Measurements from ENCODE around the gene KCNMA1.

KCNMA1 gene

DNA sequence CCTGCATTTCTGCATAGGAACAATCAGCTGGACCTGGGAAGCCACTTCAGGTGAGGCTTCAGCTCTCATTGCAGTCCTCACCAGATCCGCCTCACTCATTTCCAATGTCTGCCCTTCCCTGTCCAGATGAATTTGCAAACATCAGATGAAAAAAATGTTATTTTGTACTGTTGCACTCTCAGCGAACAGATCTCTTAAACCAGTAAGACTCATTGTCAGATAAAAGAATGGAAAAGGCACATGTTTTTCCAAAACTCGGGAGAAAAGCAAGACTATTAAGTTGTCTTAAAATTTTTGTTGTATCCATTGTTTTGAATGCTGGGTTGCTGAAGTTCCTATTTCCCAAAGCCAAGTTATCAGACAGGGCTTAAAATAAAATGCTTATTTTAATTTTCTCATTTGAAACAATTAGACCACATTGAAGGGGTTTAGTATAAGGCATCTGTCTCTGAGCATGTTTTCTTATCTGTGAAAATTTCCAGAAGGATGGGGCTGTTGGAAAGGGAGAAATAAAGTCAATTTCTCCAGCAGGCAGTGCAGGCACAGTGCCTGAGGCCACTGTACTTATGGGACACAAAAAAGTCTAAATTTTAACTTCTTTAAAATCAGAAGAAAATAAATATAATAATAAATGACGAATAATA lies 396.8 kb downstream of the KCNMA1 start:
- Histone ChIP-seq H3K27ac (no peak overlapping the region), H3K36me3 (ENCODE audit: control insufficient read depth, insufficient read depth, low read length) (no peaks in the 10 kb centered on the region), H3K9me3 (ENCODE audit: control insufficient read depth, low read length) (no peaks in the 10 kb centered on the region), H2AFZ (no peak overlapping the region), H3K9ac (no peak overlapping the region), H3K4me2 (ENCODE audit: low read length) (no peak overlapping the region), H3K4me1 (no peaks in the 10 kb centered on the region), H3K4me3 (ENCODE audit: low read depth, low read length) (no peak overlapping the region), H3K27me3 (ENCODE audit: control insufficient read depth, insufficient read depth, low read length) (no peaks in the 10 kb centered on the region), H3K79me2 (no peaks in the 10 kb centered on the region)
- TF ChIP-seq, protein P1, sequence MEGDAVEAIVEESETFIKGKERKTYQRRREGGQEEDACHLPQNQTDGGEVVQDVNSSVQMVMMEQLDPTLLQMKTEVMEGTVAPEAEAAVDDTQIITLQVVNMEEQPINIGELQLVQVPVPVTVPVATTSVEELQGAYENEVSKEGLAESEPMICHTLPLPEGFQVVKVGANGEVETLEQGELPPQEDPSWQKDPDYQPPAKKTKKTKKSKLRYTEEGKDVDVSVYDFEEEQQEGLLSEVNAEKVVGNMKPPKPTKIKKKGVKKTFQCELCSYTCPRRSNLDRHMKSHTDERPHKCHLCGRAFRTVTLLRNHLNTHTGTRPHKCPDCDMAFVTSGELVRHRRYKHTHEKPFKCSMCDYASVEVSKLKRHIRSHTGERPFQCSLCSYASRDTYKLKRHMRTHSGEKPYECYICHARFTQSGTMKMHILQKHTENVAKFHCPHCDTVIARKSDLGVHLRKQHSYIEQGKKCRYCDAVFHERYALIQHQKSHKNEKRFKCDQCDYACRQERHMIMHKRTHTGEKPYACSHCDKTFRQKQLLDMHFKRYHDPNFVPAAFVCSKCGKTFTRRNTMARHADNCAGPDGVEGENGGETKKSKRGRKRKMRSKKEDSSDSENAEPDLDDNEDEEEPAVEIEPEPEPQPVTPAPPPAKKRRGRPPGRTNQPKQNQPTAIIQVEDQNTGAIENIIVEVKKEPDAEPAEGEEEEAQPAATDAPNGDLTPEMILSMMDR (IDR thresholded peaks at IDR 0.05), result no peak

DNA sequence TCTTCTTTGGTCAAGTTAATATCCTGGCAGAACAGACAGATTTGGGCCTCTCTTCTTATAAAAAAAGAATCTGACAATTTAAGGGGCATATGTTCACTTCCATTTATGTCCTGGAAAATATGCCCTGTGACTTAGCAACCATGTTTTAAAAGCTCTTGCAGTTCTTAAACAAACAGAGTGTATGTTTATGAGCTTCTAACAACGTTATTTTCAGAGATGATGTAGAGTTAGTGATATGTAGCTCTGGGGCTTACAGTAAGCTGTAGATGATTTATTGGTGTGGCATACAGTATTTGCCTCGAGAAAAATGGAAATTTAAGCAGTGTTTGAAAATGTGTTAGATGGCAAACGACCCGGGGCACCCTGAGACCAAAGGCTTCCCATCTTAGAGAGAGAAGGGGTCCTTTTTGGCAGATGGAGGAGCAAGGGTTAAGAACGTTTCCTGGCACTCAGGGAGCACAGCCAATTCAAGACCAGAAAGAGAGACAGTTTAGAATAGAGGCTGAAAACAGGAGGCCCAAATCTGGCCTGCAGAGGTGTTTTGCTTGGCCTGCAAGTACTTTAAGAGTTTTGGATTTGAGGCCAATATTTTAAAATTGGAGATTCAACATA lies 397.5 kb downstream of the KCNMA1 start:
- Histone ChIP-seq H3K4me2 (ENCODE audit: low read length) (no peak overlapping the region), H3K27ac (no peak overlapping the region), H3K27me3 (ENCODE audit: control insufficient read depth, insufficient read depth, low read length) (no peaks in the 10 kb centered on the region), H3K9me3 (ENCODE audit: control insufficient read depth, low read length) (no peaks in the 10 kb centered on the region), H3K36me3 (ENCODE audit: control insufficient read depth, insufficient read depth, low read length) (no peaks in the 10 kb centered on the region), H3K9ac (no peak overlapping the region), H3K79me2 (no peaks in the 10 kb centered on the region), H3K4me1 (no peaks in the 10 kb centered on the region), H3K4me3 (ENCODE audit: low read depth, low read length) (no peak overlapping the region), H2AFZ (no peak overlapping the region)
- TF ChIP-seq, protein P1 (IDR thresholded peaks at IDR 0.05), result no peak

DNA sequence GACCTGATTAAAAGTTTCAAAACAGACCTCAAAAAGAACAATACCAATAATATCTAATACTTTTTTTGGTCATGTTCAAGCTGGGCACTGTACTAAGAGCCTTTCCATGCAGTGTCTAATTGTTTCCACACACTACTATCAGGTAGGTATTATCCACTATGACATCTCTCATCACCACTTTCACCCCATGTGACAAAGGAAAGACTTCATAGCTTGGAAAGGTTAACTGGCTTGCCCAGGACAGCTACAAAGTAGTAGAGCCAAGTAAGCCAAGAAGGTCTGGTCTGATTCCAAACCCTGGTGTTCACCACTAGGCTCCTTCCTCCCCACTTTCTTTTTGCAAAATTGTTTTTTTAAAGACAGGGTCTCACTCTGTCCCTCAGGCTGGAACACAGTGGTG lies 400.5 kb downstream of the KCNMA1 start:
- H3K4me2 ChIP-seq (ENCODE audit: low read length), result no peak overlapping the region
- H3K4me1 ChIP-seq, result no peaks in the 10 kb centered on the region
- no peak overlapping the region for H3K9ac ChIP-seq
- no peak overlapping the region for H3K27ac ChIP-seq
- H3K9me3 ChIP-seq (ENCODE audit: control insufficient read depth, low read length), result no peaks in the 10 kb centered on the region
- no peaks in the 10 kb centered on the region for H3K36me3 ChIP-seq (ENCODE audit: control insufficient read depth, insufficient read depth, low read length)
- H3K79me2 ChIP-seq, result no peaks in the 10 kb centered on the region
- H3K4me3 ChIP-seq (ENCODE audit: low read depth, low read length), result no peak overlapping the region
- H2AFZ ChIP-seq, result no peak overlapping the region
- TF ChIP-seq, protein P1 (IDR thresholded peaks at IDR 0.05), result no peak
- H3K27me3 ChIP-seq (ENCODE audit: control insufficient read depth, insufficient read depth, low read length), result no peaks in the 10 kb centered on the region

DNA sequence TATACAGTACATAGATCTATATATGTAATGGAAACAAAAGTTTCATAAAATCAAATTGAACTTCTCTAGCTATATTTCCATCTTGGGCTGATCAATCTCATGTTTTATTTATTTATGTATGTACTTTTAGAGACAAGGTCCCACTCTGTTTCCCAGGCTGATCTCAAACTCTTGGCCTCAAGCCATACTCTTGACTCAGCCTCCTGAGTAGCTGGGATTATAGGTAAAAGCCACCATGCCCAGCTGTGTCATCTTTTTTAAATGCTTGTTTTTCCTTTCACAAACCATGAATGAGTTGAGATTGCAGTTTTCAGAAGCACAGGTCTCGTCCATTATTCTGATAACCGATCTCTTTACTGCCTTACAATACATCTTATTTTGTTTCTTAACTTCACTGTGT lies 400.9 kb downstream of the KCNMA1 start:
- Histone ChIP-seq H3K4me2 (ENCODE audit: low read length) (no peak overlapping the region), H3K27me3 (ENCODE audit: control insufficient read depth, insufficient read depth, low read length) (no peaks in the 10 kb centered on the region), H3K9ac (no peak overlapping the region), H2AFZ (no peak overlapping the region), H3K9me3 (ENCODE audit: control insufficient read depth, low read length) (no peaks in the 10 kb centered on the region), H3K27ac (no peak overlapping the region), H3K36me3 (ENCODE audit: control insufficient read depth, insufficient read depth, low read length) (no peaks in the 10 kb centered on the region), H3K4me1 (no peaks in the 10 kb centered on the region), H3K79me2 (no peaks in the 10 kb centered on the region), H3K4me3 (ENCODE audit: low read depth, low read length) (no peak overlapping the region)
- TF ChIP-seq, protein P1 (IDR thresholded peaks at IDR 0.05), result no peak

DNA sequence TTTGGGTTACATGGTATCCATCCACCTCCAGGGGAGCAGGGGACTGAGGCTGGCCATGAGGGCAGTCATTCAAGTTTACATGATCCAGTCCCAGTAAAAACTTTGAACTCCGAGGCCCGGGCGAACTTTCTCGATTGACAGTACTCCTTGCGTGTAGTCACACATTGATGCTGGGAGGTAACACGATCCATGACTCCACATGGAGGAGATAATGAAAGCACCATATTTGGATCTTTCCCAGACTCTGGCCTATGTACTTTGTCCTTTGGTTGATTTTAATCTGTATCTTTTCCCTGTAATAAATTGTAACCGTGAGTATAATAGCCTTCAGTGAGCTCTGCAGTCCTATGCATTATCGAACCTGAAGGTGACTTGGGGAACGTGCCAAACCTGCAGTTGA lies 401.6 kb downstream of the KCNMA1 start:
- Histone ChIP-seq H3K79me2 (no peaks in the 10 kb centered on the region), H3K4me2 (ENCODE audit: low read length) (no peak overlapping the region), H3K27me3 (ENCODE audit: control insufficient read depth, insufficient read depth, low read length) (no peaks in the 10 kb centered on the region), H3K27ac (no peak overlapping the region), H3K9ac (no peak overlapping the region), H2AFZ (no peak overlapping the region), H3K9me3 (ENCODE audit: control insufficient read depth, low read length) (no peaks in the 10 kb centered on the region), H3K36me3 (ENCODE audit: control insufficient read depth, insufficient read depth, low read length) (no peaks in the 10 kb centered on the region), H3K4me1 (no peaks in the 10 kb centered on the region), H3K4me3 (ENCODE audit: low read depth, low read length) (no peak overlapping the region)
- TF ChIP-seq, protein P1 (IDR thresholded peaks at IDR 0.05), result no peak

All from parathyroid adenoma (tissue), 2 donors.